ENCODE measurements around the gene MOB3B. TPM values are rescaled to one million over a fixed set of nuclear protein-coding genes. Genes with fewer than 3 reads are reported as not detected.

Gene MOB3B
- total RNA-seq, 2 donors from 2014 or later, result 0.11 to 0.59 TPM

DNA sequence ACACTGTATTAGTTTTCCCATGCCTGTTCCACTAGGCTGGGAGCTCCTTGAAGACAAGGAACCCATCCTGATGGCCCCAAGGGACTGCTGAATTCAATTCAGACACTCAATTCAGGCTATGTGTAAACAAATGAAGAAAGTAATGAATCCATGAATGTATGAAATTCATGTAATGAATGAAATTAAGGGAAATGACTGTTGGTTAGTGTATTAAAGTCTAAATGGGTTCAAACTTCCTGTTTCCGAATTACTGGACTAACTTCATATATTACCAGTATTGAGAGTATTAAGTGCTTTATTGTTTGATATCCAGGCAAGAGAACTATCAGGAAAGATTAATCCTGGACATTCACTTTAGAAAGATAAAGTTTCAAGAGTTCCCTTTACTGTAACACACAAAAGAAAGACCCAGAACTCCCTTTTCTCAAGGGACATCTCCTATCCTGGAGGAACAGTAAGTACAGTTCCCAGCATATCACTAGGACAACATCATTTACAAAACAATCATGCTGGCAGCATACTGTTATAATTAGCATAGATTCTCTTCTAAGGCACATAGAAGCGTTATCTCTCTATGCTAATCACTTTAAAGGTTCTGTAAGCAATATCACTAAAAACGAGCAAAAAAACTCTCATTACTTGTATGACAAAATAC, 34.0 kb downstream of the MOB3B start:
- Mint-ChIP-seq H3K27me3 (peaks cover 0 to 2% of the 10 kb centered on the region in 2 donors), H3K4me1 (ENCODE audit: low read depth in 2 of 2) (no peaks in the 10 kb centered on the region), H3K36me3 (no peaks in the 10 kb centered on the region), H3K4me3 (no peak overlapping the region), H3K9me3 (no peaks in the 10 kb centered on the region), H3K27ac (no peak overlapping the region)
- DNase-seq (ENCODE audit: low spot score) (no peak), ATAC-seq (no peak)

DNA sequence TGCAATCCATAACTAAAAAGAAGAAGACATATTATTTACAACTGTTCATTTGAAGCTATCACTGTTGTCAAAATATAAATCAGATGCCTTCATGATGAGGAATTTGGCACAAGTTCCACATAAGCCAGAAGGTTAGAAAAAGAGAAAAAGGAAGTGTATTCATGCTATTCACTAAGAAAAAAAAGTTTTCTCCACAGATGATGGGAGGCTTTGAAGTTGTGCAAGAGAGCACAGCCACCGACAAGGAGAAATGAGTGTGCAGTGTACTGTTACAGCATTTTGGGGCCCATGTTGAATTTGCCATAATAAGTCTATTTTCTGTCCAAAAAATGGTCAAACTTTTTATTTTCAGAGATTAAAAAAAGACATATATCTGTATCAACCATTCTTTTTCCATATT, 38.5 kb downstream of the MOB3B start:
- Mint-ChIP-seq H3K27me3 (no peaks in the 10 kb centered on the region), H3K27ac (no peak overlapping the region), H3K9me3 (no peaks in the 10 kb centered on the region), H3K4me1 (ENCODE audit: low read depth in 2 of 2) (peaks cover 0 to 6% of the 10 kb centered on the region in 2 donors), H3K36me3 (no peaks in the 10 kb centered on the region), H3K4me3 (no peak overlapping the region)
- DNase-seq (ENCODE audit: low spot score) (no peak), ATAC-seq (no peak)

DNA sequence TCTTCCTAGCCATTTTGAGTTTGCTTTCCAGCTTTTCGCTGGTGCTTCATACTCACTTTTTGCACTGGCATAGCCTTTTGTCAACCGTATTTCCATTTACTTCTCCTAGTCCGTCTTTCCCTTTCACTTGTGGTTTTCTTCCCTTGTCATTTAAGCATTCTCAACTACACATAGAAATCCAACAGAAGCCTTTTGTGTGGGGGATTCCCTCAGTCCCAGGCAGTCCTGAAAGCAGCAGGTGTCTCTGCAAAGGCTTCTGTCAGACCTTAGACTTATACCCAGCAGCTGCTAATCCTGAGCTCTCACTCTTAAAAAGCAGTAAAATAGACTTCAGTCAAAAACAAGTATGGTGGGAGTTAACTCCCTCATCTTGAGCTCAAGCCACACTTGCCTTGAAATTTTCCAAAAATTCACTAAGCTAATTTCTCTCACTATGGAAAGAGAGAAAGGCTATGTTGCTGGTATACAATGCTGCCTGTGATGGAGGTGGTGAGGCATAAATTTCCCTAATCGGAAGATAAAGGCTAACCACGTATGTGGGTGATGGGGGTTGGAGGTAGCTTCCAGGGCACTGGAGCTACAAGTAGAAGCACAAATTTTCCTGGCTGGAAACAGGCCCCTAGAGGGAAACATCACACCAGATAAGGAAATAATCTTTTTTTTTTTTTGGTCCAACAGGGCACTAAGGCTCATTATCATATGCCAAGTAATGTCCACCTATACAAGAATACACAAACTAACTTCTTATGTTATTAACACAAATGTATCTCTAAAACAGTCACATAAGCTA, 40.3 kb downstream of the MOB3B start:
- H3K4me3 Mint-ChIP-seq, result no peak overlapping the region
- peaks cover 7 to 14% of the 10 kb centered on the region in 2 donors for H3K4me1 Mint-ChIP-seq (ENCODE audit: low read depth in 2 of 2)
- H3K9me3 Mint-ChIP-seq, result no peaks in the 10 kb centered on the region
- H3K27me3 Mint-ChIP-seq, result no peaks in the 10 kb centered on the region
- no peak for DNase-seq (ENCODE audit: low spot score)
- H3K27ac Mint-ChIP-seq, result no peak overlapping the region
- ATAC-seq, result no peak
- no peaks in the 10 kb centered on the region for H3K36me3 Mint-ChIP-seq

DNA sequence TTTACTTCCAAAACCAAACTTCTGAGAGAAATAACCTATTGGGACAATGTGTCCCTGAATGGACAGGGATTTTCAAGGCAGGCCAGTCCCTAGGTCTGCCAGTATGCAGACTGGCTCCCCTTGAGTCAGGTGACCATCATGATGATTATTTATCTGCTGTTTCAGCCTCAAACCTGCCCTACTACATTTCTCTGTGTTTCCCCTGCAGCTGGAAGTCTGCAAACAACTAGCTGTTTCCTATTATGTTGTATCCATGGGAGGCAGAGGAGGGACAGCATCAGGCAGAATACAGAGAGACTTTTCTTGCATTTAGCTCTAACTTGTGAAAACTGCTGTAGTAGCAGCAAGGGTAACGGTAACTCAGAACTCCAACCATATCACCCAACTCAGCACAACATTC, 41.7 kb downstream of the MOB3B start:
- ATAC-seq (no peak), DNase-seq (ENCODE audit: low spot score) (no peak)
- Mint-ChIP-seq H3K4me3 (no peak overlapping the region), H3K4me1 (ENCODE audit: low read depth in 2 of 2) (peaks cover 7 to 14% of the 10 kb centered on the region in 2 donors), H3K27me3 (no peaks in the 10 kb centered on the region), H3K9me3 (no peaks in the 10 kb centered on the region), H3K27ac (no peak overlapping the region), H3K36me3 (no peaks in the 10 kb centered on the region)

DNA sequence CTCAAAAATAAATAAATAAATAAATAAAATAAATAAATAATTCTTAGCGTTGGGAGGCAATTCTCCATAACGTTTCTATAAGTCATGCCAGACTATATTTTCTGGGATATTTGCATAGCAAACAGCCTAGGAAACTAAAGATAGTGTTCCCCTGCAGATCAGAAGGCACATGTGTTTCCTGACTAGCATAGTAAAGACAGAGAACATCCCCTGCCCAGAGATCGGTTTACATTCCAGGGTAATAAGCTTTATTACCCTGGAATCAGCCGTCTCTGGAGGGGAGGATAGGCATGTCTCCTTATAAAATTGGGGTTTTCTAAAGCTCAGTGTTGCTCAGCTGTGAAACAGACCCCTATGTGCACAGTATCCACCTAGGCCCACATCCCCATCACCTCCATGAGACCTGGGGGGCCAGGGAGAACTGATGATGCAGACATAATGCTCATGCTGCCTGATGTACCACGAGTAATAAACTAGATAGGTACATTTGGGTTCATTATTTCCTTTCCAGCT, 42.4 kb downstream of the MOB3B start:
- H3K9me3 Mint-ChIP-seq, result no peaks in the 10 kb centered on the region
- H3K4me1 Mint-ChIP-seq (ENCODE audit: low read depth in 2 of 2), result peaks cover 7 to 14% of the 10 kb centered on the region in 2 donors
- DNase-seq (ENCODE audit: low spot score) (no peak), ATAC-seq (no peak)
- H3K27me3 Mint-ChIP-seq, result no peaks in the 10 kb centered on the region
- no peaks in the 10 kb centered on the region for H3K36me3 Mint-ChIP-seq
- no peak overlapping the region for H3K4me3 Mint-ChIP-seq
- H3K27ac Mint-ChIP-seq, result no peak overlapping the region

DNA sequence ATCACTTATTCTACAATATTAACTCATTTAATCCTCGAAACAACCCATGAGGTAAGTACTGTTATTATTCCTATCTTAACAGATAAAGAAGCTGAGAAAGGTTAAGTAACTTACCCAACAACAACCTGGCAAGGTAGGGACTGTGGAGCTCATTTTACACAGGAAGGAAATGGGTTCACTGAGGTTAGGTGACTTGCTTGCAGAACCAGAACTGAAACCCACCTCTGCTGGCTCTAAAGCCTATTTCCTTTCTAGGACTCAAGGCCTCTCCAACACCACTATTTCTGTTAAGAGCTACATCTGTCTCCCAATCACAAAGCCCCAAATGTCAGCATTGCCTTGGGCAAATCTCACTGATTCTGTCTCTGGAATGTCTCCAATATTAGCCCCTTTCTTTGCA, 44.5 kb downstream of the MOB3B start:
- H3K27ac Mint-ChIP-seq, result no peak overlapping the region
- no peaks in the 10 kb centered on the region for H3K9me3 Mint-ChIP-seq
- no peaks in the 10 kb centered on the region for H3K36me3 Mint-ChIP-seq
- H3K4me1 Mint-ChIP-seq (ENCODE audit: low read depth in 2 of 2), result peaks cover 7 to 14% of the 10 kb centered on the region in 2 donors
- peak overlapping the region; percentile 0 for H3K4me3 Mint-ChIP-seq
- ATAC-seq, result no peak
- H3K27me3 Mint-ChIP-seq, result no peaks in the 10 kb centered on the region
- DNase-seq (ENCODE audit: low spot score), result no peak

DNA sequence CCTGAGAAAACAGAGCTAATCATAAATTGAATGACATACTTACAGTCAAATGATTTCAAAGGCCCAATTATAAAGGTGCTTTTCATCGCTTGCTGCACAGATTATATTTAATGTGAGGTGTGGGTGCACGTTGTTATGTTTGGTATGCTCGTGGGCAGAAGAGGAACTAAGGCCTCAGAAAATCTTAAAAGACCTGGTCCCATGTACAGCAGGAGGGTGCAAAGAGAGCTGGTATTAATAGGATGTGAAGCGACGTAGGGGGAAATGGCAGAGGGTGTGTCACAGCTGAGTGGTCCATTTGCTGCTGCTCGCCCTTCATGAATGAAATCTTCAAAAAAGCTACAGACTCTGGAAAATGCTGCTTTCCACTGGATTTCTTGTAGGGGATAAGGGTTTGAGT, 46.0 kb downstream of the MOB3B start:
- Mint-ChIP-seq H3K4me1 (ENCODE audit: low read depth in 2 of 2) (peaks cover 7 to 8% of the 10 kb centered on the region in 2 donors), H3K4me3 (no peak overlapping the region), H3K27ac (no peak overlapping the region), H3K9me3 (peaks cover under 1% of the 10 kb centered on the region), H3K36me3 (peaks cover 1% of the 10 kb centered on the region), H3K27me3 (no peaks in the 10 kb centered on the region)
- DNase-seq (ENCODE audit: low spot score) (no peak), ATAC-seq (no peak)

DNA sequence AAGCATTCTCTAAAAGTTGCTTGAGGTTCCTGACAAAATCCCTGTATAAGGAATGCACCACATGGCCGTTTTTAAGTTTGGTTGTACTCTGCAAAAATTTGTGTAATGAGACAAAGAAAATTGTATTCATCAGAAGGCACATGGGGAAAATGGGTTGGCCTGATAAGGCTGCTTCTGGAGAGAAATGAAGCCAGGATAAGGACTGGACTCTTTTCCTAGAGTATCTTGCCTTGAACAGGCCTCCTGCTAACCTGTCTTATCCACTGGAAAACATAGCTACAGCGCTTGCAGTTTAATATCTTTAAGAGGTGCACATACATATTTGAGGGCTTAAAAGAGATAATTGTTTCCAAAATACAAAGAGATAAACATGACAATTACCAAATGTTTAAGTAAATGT, 46.9 kb downstream of the MOB3B start:
- DNase-seq (ENCODE audit: low spot score), result no peak
- Mint-ChIP-seq H3K4me1 (ENCODE audit: low read depth in 2 of 2) (peaks cover 7 to 8% of the 10 kb centered on the region in 2 donors), H3K9me3 (peaks cover 4% of the 10 kb centered on the region), H3K4me3 (no peak overlapping the region), H3K27ac (no peak overlapping the region), H3K27me3 (no peaks in the 10 kb centered on the region), H3K36me3 (peaks cover 10% of the 10 kb centered on the region)
- ATAC-seq, result no peak

DNA sequence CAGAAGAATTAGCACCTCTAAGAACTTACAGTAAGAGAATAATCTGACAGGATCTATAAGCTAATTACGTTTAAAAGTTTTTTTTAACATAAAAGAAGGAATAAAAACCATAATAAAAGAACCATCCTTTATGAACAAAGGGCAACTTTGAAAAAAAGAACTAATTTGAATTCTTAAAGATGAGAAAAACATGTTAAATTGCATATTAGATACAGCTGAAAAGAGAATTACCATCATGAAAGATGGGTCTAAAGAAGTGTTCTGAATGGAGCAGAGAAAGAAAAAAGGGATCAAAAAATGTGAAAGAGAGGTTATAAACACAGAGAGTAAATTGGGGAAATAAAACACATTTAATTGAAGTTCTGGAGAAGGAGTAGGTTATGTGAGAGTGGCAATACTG, 51.3 kb downstream of the MOB3B start:
- Mint-ChIP-seq H3K9me3 (peaks cover 4% of the 10 kb centered on the region), H3K4me1 (ENCODE audit: low read depth in 2 of 2) (peaks cover 0 to 2% of the 10 kb centered on the region in 2 donors), H3K27ac (no peak overlapping the region), H3K4me3 (no peak overlapping the region), H3K36me3 (peaks cover 13% of the 10 kb centered on the region), H3K27me3 (no peaks in the 10 kb centered on the region)
- ATAC-seq, result no peak
- DNase-seq (ENCODE audit: low spot score), result no peak

DNA sequence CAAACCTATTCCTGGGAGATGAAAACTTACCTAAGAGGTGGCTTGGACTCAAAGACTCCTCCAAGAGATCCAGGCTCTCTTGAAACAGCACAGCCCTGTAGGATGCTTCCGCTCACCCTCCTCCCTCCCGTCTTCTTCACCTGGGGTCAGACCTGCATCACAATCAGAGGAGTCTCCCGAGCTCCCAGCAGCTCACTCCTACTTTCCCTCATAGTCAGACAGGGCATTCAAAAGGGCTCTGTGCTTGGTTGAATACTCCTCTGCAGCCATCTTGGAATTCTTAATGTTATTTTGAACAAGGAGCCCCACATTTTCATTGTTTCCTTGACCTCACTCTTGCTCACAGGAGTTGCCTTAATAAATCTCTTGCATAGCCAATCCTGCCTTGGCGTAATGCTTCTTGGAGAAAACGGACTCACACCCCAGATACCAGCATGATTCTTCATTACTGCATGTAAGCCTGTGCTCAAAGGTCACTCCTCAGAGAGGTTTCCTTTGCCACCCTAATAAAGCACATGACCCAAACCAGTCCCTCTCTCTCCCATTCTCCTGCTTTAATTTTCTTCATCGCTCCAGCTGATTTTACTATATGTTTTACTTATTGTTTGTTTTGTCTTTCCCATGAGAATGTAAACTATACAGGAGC, 52.6 kb downstream of the MOB3B start:
- H3K4me3 Mint-ChIP-seq, result no peak overlapping the region
- H3K27ac Mint-ChIP-seq, result no peak overlapping the region
- DNase-seq (ENCODE audit: low spot score), result no peak
- ATAC-seq, result no peak
- peaks cover 4% of the 10 kb centered on the region for H3K9me3 Mint-ChIP-seq
- peaks cover 0 to 2% of the 10 kb centered on the region in 2 donors for H3K4me1 Mint-ChIP-seq (ENCODE audit: low read depth in 2 of 2)
- no peaks in the 10 kb centered on the region for H3K27me3 Mint-ChIP-seq
- H3K36me3 Mint-ChIP-seq, result peaks cover 13% of the 10 kb centered on the region

DNA sequence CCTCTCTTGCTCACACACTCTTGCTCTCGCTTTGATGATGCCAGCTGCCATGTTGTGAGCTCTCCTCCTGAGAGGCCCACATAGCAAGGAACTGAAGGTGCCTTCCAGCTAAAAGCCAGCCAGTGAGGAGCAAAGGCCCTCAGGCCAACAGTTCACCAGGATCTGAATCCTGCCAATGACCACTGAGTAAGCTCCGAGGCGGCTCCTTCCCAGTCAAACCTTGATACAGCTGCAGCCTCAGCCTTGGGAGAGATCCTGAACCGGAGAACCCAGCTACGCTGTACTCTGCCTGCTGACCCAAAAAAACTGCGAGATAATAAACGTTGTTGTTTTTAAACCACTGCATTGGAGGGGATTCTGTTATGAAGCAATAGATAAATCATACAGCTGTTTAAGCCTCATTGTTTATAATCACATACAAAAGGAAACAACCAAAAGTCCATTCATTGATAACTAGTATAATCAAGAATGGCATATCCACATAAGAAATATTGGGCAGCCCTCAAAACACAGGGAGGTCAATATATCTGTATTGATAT, 54.5 kb downstream of the MOB3B start:
- H3K27ac Mint-ChIP-seq, result no peak overlapping the region
- DNase-seq (ENCODE audit: low spot score) (no peak), ATAC-seq (no peak)
- H3K27me3 Mint-ChIP-seq, result peaks cover 0 to 7% of the 10 kb centered on the region in 2 donors
- peaks cover 4% of the 10 kb centered on the region for H3K9me3 Mint-ChIP-seq
- no peak overlapping the region for H3K4me3 Mint-ChIP-seq
- peaks cover 13% of the 10 kb centered on the region for H3K36me3 Mint-ChIP-seq
- H3K4me1 Mint-ChIP-seq (ENCODE audit: low read depth in 2 of 2), result peaks cover 0 to 2% of the 10 kb centered on the region in 2 donors

DNA sequence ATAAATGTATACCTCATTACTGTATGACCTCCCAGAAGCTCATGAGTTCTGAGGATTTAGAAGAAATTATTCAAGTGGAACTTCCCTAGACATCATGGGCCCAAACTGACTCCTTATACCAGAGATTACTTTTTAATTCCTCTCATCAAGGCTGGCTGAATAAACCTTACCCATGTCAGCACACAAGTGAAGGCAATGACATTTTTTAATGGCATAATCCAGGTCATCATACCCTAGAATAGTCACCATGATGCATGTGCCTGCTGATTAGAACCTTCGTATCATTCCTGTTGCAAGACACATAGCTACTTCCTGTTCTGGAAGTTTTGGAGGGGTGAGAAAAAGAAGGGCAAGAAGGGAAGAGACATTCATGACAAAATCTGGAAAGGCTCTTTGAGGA, 55.3 kb downstream of the MOB3B start:
- H3K9me3 Mint-ChIP-seq, result peaks cover 4% of the 10 kb centered on the region
- H3K27me3 Mint-ChIP-seq, result peaks cover 0 to 7% of the 10 kb centered on the region in 2 donors
- peaks cover 0 to 2% of the 10 kb centered on the region in 2 donors for H3K4me1 Mint-ChIP-seq (ENCODE audit: low read depth in 2 of 2)
- no peak overlapping the region for H3K4me3 Mint-ChIP-seq
- H3K36me3 Mint-ChIP-seq, result peaks cover 13% of the 10 kb centered on the region
- DNase-seq (ENCODE audit: low spot score), result no peak
- no peak for ATAC-seq
- H3K27ac Mint-ChIP-seq, result no peak overlapping the region

DNA sequence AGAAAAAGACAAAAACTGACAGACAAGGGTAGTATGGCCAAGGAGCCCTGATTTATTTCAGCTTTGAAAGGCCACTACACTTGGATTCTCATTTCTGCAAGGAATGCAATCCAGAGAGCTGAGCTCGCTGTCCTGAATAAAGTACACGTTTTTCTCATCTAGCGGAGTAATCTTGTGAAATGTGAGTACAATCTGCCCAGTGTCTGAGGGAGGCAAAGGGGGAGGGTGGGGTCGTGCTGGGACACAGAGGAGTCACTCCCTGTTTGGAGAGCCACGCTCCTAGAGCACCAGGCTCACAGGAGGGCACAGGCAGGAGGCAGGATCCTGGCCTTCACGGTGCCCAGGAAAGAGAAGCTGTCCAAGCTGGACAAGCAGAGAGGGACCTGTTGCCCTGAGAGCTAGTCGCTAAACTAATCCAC, 56.5 kb downstream of the MOB3B start:
- ATAC-seq, result peak in 1 of 2 donors; percentile 17
- H3K4me3 Mint-ChIP-seq, result no peak overlapping the region
- no peak for DNase-seq (ENCODE audit: low spot score)
- peaks cover 0 to 7% of the 10 kb centered on the region in 2 donors for H3K27me3 Mint-ChIP-seq
- peaks cover 0 to 2% of the 10 kb centered on the region in 2 donors for H3K4me1 Mint-ChIP-seq (ENCODE audit: low read depth in 2 of 2)
- no peaks in the 10 kb centered on the region for H3K9me3 Mint-ChIP-seq
- no peak overlapping the region for H3K27ac Mint-ChIP-seq
- H3K36me3 Mint-ChIP-seq, result peaks cover 7% of the 10 kb centered on the region

DNA sequence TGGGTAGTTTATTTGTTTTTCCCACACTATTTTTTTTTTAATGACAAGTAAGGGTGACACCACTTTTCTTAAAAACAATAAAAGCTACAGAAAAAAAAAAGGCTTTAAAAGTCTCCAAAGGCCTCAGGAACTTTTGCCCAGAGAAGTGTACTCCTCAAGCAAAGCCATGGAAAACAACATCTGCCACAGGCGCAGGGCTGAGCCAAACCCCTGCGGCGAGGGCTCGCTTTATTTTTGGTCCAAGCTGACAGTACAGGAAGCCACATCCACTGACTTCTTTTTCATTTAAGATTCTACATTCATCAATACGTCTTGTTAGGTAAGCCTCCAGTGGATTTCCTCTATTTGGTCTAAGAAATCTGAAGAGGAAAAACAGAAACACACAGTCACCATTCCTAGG, 57.4 kb downstream of the MOB3B start:
- no peaks in the 10 kb centered on the region for H3K36me3 Mint-ChIP-seq
- no peak overlapping the region for H3K4me3 Mint-ChIP-seq
- no peak overlapping the region for H3K27ac Mint-ChIP-seq
- H3K27me3 Mint-ChIP-seq, result peaks cover 0 to 7% of the 10 kb centered on the region in 2 donors
- DNase-seq (ENCODE audit: low spot score) (no peak), ATAC-seq (no peak)
- peaks cover 0 to 2% of the 10 kb centered on the region in 2 donors for H3K4me1 Mint-ChIP-seq (ENCODE audit: low read depth in 2 of 2)
- H3K9me3 Mint-ChIP-seq, result no peaks in the 10 kb centered on the region

All from natural killer cell treated with Interleukin-12 subunit alpha and Interleukin-12 subunit beta and Interleukin-15 and Interleukin-18, amount 100 ng/mL, for 72 hours (primary cell).